ENCODE measurements around the gene KCNN3.
A peak's percentile ranks its signal among the peaks of the same experiment; 100 is the strongest.
"Not testable (repeated sequence)": the region's sequence is repeated elsewhere in the genome, so short reads cannot be mapped to it uniquely, and the experiment has no call there.

KCNN3 gene

GRCh38 chr1:154870115-154870571 is at the start of gene KCNN3:
Gene KCNN3 (minus strand): TSS chr1:154870281. CDS start chr1:154869964, 317 bp downstream.
- no peaks in the 10 kb centered on the region for H3K9me3 ChIP-seq (ENCODE audit: insufficient read depth, low read depth, low read length)
- H3K4me3 ChIP-seq (ENCODE audit: low read length), result peak within 1 kb of the TSS; percentile 50
- H3K27me3 ChIP-seq (ENCODE audit: insufficient read depth, low read length), result peaks cover 34% of the 10 kb centered on the region
- no peak within 1 kb of the TSS; the same call in 1 of the 2 replicates for H3K9ac ChIP-seq (ENCODE audit: low read depth, low read length)
- H3K4me1 ChIP-seq (ENCODE audit: insufficient read depth, low read length), result peaks cover 19% of the 10 kb centered on the region; the same call in 1 of the 2 replicates
- no peak within 1 kb of the TSS for H3K27ac ChIP-seq (ENCODE audit: low read length)
- H3K36me3 ChIP-seq (ENCODE audit: insufficient read depth, low read depth, low read length), result no peaks in the 10 kb centered on the region

- Histone ChIP-seq H3K4me1 (ENCODE audit: insufficient read depth, low read length) (no peaks in the 10 kb centered on the region), H3K36me3 (ENCODE audit: insufficient read depth, low read depth, low read length) (no peaks in the 10 kb centered on the region), H3K9me3 (ENCODE audit: insufficient read depth, low read depth, low read length) (peaks cover 8% of the 10 kb centered on the region; the same call in 1 of the 2 replicates), H3K27ac (ENCODE audit: low read length) (no peak overlapping the region), H3K9ac (ENCODE audit: low read depth, low read length) (no peak overlapping the region), H3K27me3 (ENCODE audit: insufficient read depth, low read length) (no peaks in the 10 kb centered on the region), H3K4me3 (ENCODE audit: low read length) (no peak overlapping the region)
These were observed 43.2 kb upstream of the KCNN3 start for GRCh38 chr1:154913273-154913672.

GRCh38 chr1:154912755-154913154 is 42.7 kb upstream of the KCNN3 start:
- peaks cover 13% of the 10 kb centered on the region for H3K9me3 ChIP-seq (ENCODE audit: insufficient read depth, low read depth, low read length)
- no peak overlapping the region for H3K27ac ChIP-seq (ENCODE audit: low read length)
- no peaks in the 10 kb centered on the region for H3K36me3 ChIP-seq (ENCODE audit: insufficient read depth, low read depth, low read length)
- no peak overlapping the region for H3K4me3 ChIP-seq (ENCODE audit: low read length)
- no peak overlapping the region for H3K9ac ChIP-seq (ENCODE audit: low read depth, low read length)
- no peaks in the 10 kb centered on the region for H3K4me1 ChIP-seq (ENCODE audit: insufficient read depth, low read length)
- no peaks in the 10 kb centered on the region for H3K27me3 ChIP-seq (ENCODE audit: insufficient read depth, low read length)

- H3K4me3 ChIP-seq (ENCODE audit: low read length), result no peak overlapping the region
- H3K27ac ChIP-seq (ENCODE audit: low read length), result no peak overlapping the region
- no peaks in the 10 kb centered on the region for H3K36me3 ChIP-seq (ENCODE audit: insufficient read depth, low read depth, low read length)
- peaks cover 16% of the 10 kb centered on the region for H3K9me3 ChIP-seq (ENCODE audit: insufficient read depth, low read depth, low read length)
- H3K9ac ChIP-seq (ENCODE audit: low read depth, low read length), result no peak overlapping the region
- no peaks in the 10 kb centered on the region for H3K27me3 ChIP-seq (ENCODE audit: insufficient read depth, low read length)
- no peaks in the 10 kb centered on the region for H3K4me1 ChIP-seq (ENCODE audit: insufficient read depth, low read length)
These were observed 41.8 kb upstream of the KCNN3 start for GRCh38 chr1:154911691-154912550.

- H3K27ac ChIP-seq (ENCODE audit: low read length), result no peak overlapping the region
- H3K4me3 ChIP-seq (ENCODE audit: low read length), result no peak overlapping the region
- peaks cover 16% of the 10 kb centered on the region for H3K9me3 ChIP-seq (ENCODE audit: insufficient read depth, low read depth, low read length)
- H3K9ac ChIP-seq (ENCODE audit: low read depth, low read length), result no peak overlapping the region
- no peaks in the 10 kb centered on the region for H3K4me1 ChIP-seq (ENCODE audit: insufficient read depth, low read length)
- H3K27me3 ChIP-seq (ENCODE audit: insufficient read depth, low read length), result no peaks in the 10 kb centered on the region
- no peaks in the 10 kb centered on the region for H3K36me3 ChIP-seq (ENCODE audit: insufficient read depth, low read depth, low read length)
These were observed 40.8 kb upstream of the KCNN3 start for GRCh38 chr1:154910851-154911250.

- H3K27ac ChIP-seq (ENCODE audit: low read length), result no peak overlapping the region
- H3K9ac ChIP-seq (ENCODE audit: low read depth, low read length), result no peak overlapping the region
- no peak overlapping the region for H3K4me3 ChIP-seq (ENCODE audit: low read length)
- no peaks in the 10 kb centered on the region for H3K36me3 ChIP-seq (ENCODE audit: insufficient read depth, low read depth, low read length)
- peaks cover 16% of the 10 kb centered on the region for H3K9me3 ChIP-seq (ENCODE audit: insufficient read depth, low read depth, low read length)
- H3K27me3 ChIP-seq (ENCODE audit: insufficient read depth, low read length), result no peaks in the 10 kb centered on the region
- H3K4me1 ChIP-seq (ENCODE audit: insufficient read depth, low read length), result no peaks in the 10 kb centered on the region
These were observed 38.9 kb upstream of the KCNN3 start for GRCh38 chr1:154908937-154909336.

- not testable (repeated sequence) for H3K27me3 ChIP-seq (ENCODE audit: insufficient read depth, low read length); H3K4me3 ChIP-seq (ENCODE audit: low read length); H3K27ac ChIP-seq (ENCODE audit: low read length); H3K36me3 ChIP-seq (ENCODE audit: insufficient read depth, low read depth, low read length); H3K9ac ChIP-seq (ENCODE audit: low read depth, low read length); H3K4me1 ChIP-seq (ENCODE audit: insufficient read depth, low read length)
- peaks cover 16% of the 10 kb centered on the region for H3K9me3 ChIP-seq (ENCODE audit: insufficient read depth, low read depth, low read length)
These were observed 38.0 kb upstream of the KCNN3 start for GRCh38 chr1:154908129-154908528.

- no peaks in the 10 kb centered on the region for H3K27me3 ChIP-seq (ENCODE audit: insufficient read depth, low read length)
- H3K4me3 ChIP-seq (ENCODE audit: low read length), result no peak overlapping the region
- H3K4me1 ChIP-seq (ENCODE audit: insufficient read depth, low read length), result no peaks in the 10 kb centered on the region
- peaks cover 16% of the 10 kb centered on the region for H3K9me3 ChIP-seq (ENCODE audit: insufficient read depth, low read depth, low read length)
- no peak overlapping the region for H3K27ac ChIP-seq (ENCODE audit: low read length)
- no peak overlapping the region for H3K9ac ChIP-seq (ENCODE audit: low read depth, low read length)
- H3K36me3 ChIP-seq (ENCODE audit: insufficient read depth, low read depth, low read length), result no peaks in the 10 kb centered on the region
These were observed 36.6 kb upstream of the KCNN3 start for GRCh38 chr1:154906621-154907081.

- Histone ChIP-seq H3K27ac (ENCODE audit: low read length) (no peak overlapping the region), H3K27me3 (ENCODE audit: insufficient read depth, low read length) (no peaks in the 10 kb centered on the region), H3K4me3 (ENCODE audit: low read length) (no peak overlapping the region), H3K9ac (ENCODE audit: low read depth, low read length) (no peak overlapping the region), H3K9me3 (ENCODE audit: insufficient read depth, low read depth, low read length) (peaks cover 6% of the 10 kb centered on the region), H3K36me3 (ENCODE audit: insufficient read depth, low read depth, low read length) (no peaks in the 10 kb centered on the region), H3K4me1 (ENCODE audit: insufficient read depth, low read length) (no peaks in the 10 kb centered on the region)
These were observed 33.0 kb upstream of the KCNN3 start for GRCh38 chr1:154902938-154903566.

GRCh38 chr1:154901591-154901990 is 31.5 kb upstream of the KCNN3 start:
- H3K9ac ChIP-seq (ENCODE audit: low read depth, low read length), result no peak overlapping the region
- no peak overlapping the region for H3K27ac ChIP-seq (ENCODE audit: low read length)
- H3K9me3 ChIP-seq (ENCODE audit: insufficient read depth, low read depth, low read length), result no peaks in the 10 kb centered on the region
- no peaks in the 10 kb centered on the region for H3K36me3 ChIP-seq (ENCODE audit: insufficient read depth, low read depth, low read length)
- no peaks in the 10 kb centered on the region for H3K27me3 ChIP-seq (ENCODE audit: insufficient read depth, low read length)
- no peak overlapping the region for H3K4me3 ChIP-seq (ENCODE audit: low read length)
- H3K4me1 ChIP-seq (ENCODE audit: insufficient read depth, low read length), result no peaks in the 10 kb centered on the region

- Histone ChIP-seq H3K9me3 (ENCODE audit: insufficient read depth, low read depth, low read length) (no peaks in the 10 kb centered on the region), H3K27me3 (ENCODE audit: insufficient read depth, low read length) (no peaks in the 10 kb centered on the region), H3K9ac (ENCODE audit: low read depth, low read length) (no peak overlapping the region), H3K36me3 (ENCODE audit: insufficient read depth, low read depth, low read length) (no peaks in the 10 kb centered on the region), H3K4me1 (ENCODE audit: insufficient read depth, low read length) (no peaks in the 10 kb centered on the region), H3K27ac (ENCODE audit: low read length) (no peak overlapping the region), H3K4me3 (ENCODE audit: low read length) (no peak overlapping the region)
These were observed 29.0 kb upstream of the KCNN3 start for GRCh38 chr1:154899041-154899440.
